ENCODE data around the gene FKBP14. TPM values are rescaled to one million over a fixed set of nuclear protein-coding genes. Genes with fewer than 3 reads are reported as not detected.

The FKBP14 gene
- total RNA-seq, 1 donor from 2014 or later = 100 TPM

DNA sequence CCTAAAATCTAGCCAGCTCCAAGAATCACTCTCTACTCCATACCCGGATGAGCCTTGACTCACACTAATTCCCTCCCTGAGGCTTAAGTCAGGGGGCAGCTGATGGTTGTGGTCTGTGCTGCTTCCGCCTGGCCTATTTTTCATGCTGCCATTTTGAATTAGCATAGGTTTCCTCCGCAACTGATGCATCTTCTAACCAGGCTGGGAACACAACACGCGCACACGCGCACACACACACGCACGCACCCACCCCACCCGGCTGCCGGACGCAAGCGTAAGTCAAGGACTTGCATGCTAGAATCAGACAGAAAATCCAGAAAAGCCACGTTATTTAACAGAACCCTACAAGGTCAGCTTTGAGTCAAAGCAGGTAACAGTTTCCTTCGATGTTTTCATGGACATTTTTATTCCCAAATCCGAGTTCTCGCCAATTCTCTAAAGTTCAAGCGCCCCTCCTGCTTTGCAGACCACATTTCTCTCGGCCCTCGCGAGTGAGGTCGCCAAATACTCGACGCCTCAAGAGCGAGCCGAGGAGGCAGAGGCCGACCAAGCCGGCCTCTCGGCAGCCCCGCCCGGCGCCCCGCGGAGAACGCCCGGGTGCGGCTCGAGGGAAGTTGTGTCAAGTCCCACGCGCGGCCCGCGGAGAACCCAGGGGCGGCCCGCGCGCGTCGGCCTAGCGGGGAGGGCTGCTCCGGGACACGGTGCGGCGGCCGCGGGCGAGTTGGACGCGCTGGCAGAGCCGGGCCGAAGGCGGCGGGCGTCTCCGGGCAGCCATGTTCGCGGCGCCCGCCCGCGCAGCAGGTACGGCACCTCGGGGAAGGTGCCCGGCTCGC is 37.9 kb downstream of the FKBP14 start:
- Histone ChIP-seq H3K4me3 (ENCODE audit: insufficient read depth, low read depth, low read length) (peak overlapping the region; percentile 80), H3K27ac (ENCODE audit: low read depth, low read length) (peak overlapping the region; percentile 95), H3K9me3 (ENCODE audit: insufficient read depth, low read depth, low read length) (no peaks in the 10 kb centered on the region), H2AFZ (ENCODE audit: low read depth, low read length) (peak overlapping the region; percentile 85), H3K79me2 (ENCODE audit: insufficient read depth, low read length) (peaks cover 58% of the 10 kb centered on the region), H3K27me3 (ENCODE audit: insufficient read depth, low read length) (no peaks in the 10 kb centered on the region), H3K4me1 (ENCODE audit: insufficient read depth, low read length) (peaks cover 17% of the 10 kb centered on the region), H3K36me3 (ENCODE audit: insufficient read depth, low read length) (no peaks in the 10 kb centered on the region), H3K4me2 (ENCODE audit: low read length) (peak overlapping the region; percentile 94), H3K9ac (ENCODE audit: low read length) (peak overlapping the region; percentile 96), H4K20me1 (ENCODE audit: insufficient read depth, low read length) (peaks cover 9% of the 10 kb centered on the region)
- DNase-seq (ENCODE audit: low read depth) = peak; percentile 86
- no peak for FAIRE-seq
- no peaks in the 10 kb centered on the region for H3K27me3 Mint-ChIP-seq (ENCODE audit: low read depth, unreplicated experiment)
- peaks cover 5% of the 10 kb centered on the region for H3K36me3 Mint-ChIP-seq (ENCODE audit: low read depth, unreplicated experiment)
- no peaks in the 10 kb centered on the region for H3K9me3 Mint-ChIP-seq (ENCODE audit: unreplicated experiment)
- peaks cover 14% of the 10 kb centered on the region for H3K4me1 Mint-ChIP-seq (ENCODE audit: low read depth, unreplicated experiment)
- peak overlapping the region; percentile 96 for H3K27ac Mint-ChIP-seq (ENCODE audit: unreplicated experiment)
- H3K4me3 Mint-ChIP-seq (ENCODE audit: unreplicated experiment) = peak overlapping the region; percentile 90
- TF ChIP-seq EZH2 (IDR thresholded peaks at IDR 0.05; ENCODE audit: insufficient read depth, low read length) = no peak
- TF ChIP-seq, protein P1, sequence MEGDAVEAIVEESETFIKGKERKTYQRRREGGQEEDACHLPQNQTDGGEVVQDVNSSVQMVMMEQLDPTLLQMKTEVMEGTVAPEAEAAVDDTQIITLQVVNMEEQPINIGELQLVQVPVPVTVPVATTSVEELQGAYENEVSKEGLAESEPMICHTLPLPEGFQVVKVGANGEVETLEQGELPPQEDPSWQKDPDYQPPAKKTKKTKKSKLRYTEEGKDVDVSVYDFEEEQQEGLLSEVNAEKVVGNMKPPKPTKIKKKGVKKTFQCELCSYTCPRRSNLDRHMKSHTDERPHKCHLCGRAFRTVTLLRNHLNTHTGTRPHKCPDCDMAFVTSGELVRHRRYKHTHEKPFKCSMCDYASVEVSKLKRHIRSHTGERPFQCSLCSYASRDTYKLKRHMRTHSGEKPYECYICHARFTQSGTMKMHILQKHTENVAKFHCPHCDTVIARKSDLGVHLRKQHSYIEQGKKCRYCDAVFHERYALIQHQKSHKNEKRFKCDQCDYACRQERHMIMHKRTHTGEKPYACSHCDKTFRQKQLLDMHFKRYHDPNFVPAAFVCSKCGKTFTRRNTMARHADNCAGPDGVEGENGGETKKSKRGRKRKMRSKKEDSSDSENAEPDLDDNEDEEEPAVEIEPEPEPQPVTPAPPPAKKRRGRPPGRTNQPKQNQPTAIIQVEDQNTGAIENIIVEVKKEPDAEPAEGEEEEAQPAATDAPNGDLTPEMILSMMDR (IDR thresholded peaks at IDR 0.05; ENCODE audit: insufficient read depth, low read depth, low read length) = no peak

DNA sequence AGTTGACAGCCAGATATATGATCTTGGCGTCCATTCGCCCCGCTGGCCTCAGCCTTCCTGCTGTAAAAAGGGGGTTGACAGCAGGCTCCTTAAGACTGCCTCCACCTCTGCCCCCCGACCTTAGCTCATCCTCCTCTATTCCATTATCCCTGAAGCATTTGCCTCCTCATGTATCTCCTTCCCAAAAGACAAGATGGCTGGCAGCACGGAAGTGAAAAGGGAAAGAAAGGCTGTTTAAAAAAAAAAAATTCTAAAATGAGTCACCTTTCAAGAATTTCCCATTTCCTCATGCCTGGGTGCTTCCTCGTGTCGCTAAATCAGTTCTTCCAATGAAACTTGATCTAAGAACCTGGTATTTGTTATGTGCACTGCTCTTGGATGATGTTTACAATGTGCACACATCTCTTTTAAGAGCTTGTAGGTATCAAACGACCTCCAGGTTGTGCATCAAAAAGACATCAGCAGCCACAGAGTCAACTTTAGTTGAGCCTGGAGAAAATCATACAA is 38.6 kb downstream of the FKBP14 start:
- H3K36me3 Mint-ChIP-seq (ENCODE audit: low read depth, unreplicated experiment) = peaks cover 5% of the 10 kb centered on the region
- peak overlapping the region; percentile 85 for H2AFZ ChIP-seq (ENCODE audit: low read depth, low read length)
- DNase-seq (ENCODE audit: low read depth) = peak; percentile 81

More for the DNA sequence above, 38.6 kb downstream of the FKBP14 start:
- Histone ChIP-seq H3K9ac (ENCODE audit: low read length) (peak overlapping the region; percentile 96), H3K4me1 (ENCODE audit: insufficient read depth, low read length) (peaks cover 17% of the 10 kb centered on the region), H3K9me3 (ENCODE audit: insufficient read depth, low read depth, low read length) (no peaks in the 10 kb centered on the region), H3K27me3 (ENCODE audit: insufficient read depth, low read length) (no peaks in the 10 kb centered on the region), H3K27ac (ENCODE audit: low read depth, low read length) (peak overlapping the region; percentile 95), H3K4me3 (ENCODE audit: insufficient read depth, low read depth, low read length) (peak overlapping the region; percentile 80), H3K36me3 (ENCODE audit: insufficient read depth, low read length) (no peaks in the 10 kb centered on the region), H3K4me2 (ENCODE audit: low read length) (peak overlapping the region; percentile 94), H4K20me1 (ENCODE audit: insufficient read depth, low read length) (peaks cover 14% of the 10 kb centered on the region), H3K79me2 (ENCODE audit: insufficient read depth, low read length) (peaks cover 64% of the 10 kb centered on the region)
- Mint-ChIP-seq H3K4me3 (ENCODE audit: unreplicated experiment) (peak overlapping the region; percentile 90), H3K9me3 (ENCODE audit: unreplicated experiment) (no peaks in the 10 kb centered on the region), H3K27me3 (ENCODE audit: low read depth, unreplicated experiment) (no peaks in the 10 kb centered on the region), H3K4me1 (ENCODE audit: low read depth, unreplicated experiment) (peaks cover 14% of the 10 kb centered on the region), H3K27ac (ENCODE audit: unreplicated experiment) (peak overlapping the region; percentile 96)
- FAIRE-seq = peak; percentile 65
- TF ChIP-seq, protein P1 (IDR thresholded peaks at IDR 0.05; ENCODE audit: insufficient read depth, low read depth, low read length) = no peak
- TF ChIP-seq EZH2 (IDR thresholded peaks at IDR 0.05; ENCODE audit: insufficient read depth, low read length) = no peak

Measured in astrocyte (in vitro differentiated cells and primary cell).